Measurements from ENCODE around the gene FMNL2.

FMNL2 gene

GRCh38 chr2:152562198-152562884 lies 227.4 kb downstream of the FMNL2 start:
- no peak for DNase-seq

GRCh38 chr2:152563764-152564163 lies 228.8 kb downstream of the FMNL2 start:
- no peak for DNase-seq

GRCh38 chr2:152564754-152565551 lies 230.0 kb downstream of the FMNL2 start:
- DNase-seq: no peak

- DNase-seq: no peak
Observed at GRCh38 chr2:152565884-152566727, 231.1 kb downstream of the FMNL2 start.

GRCh38 chr2:152566728-152567069 lies 231.7 kb downstream of the FMNL2 start:
- DNase-seq: no peak

GRCh38 chr2:152568531-152568930 lies 233.6 kb downstream of the FMNL2 start:
- no peak for DNase-seq

- DNase-seq: no peak
Observed at GRCh38 chr2:152569186-152569585, 234.2 kb downstream of the FMNL2 start.

- DNase-seq: no peak
Observed at GRCh38 chr2:152571048-152571766, 236.2 kb downstream of the FMNL2 start.

- no peak for DNase-seq
Observed at GRCh38 chr2:152572031-152572430, 237.1 kb downstream of the FMNL2 start.

- DNase-seq: no peak
Observed at GRCh38 chr2:152573168-152573567, 238.2 kb downstream of the FMNL2 start.

GRCh38 chr2:152577579-152577978 lies 242.6 kb downstream of the FMNL2 start:
- no peak for DNase-seq

GRCh38 chr2:152578573-152578972 lies 243.6 kb downstream of the FMNL2 start:
- DNase-seq: no peak

GRCh38 chr2:152580714-152581113 lies 245.7 kb downstream of the FMNL2 start:
- DNase-seq: no peak

GRCh38 chr2:152581360-152581759 lies 246.4 kb downstream of the FMNL2 start:
- DNase-seq: no peak

GRCh38 chr2:152582081-152582480 lies 247.1 kb downstream of the FMNL2 start:
- no peak for DNase-seq

GRCh38 chr2:152583512-152584229 lies 248.7 kb downstream of the FMNL2 start:
- no peak for DNase-seq

GRCh38 chr2:152584301-152584700 lies 249.3 kb downstream of the FMNL2 start:
- no peak for DNase-seq

GRCh38 chr2:152585830-152586484 lies 251.0 kb downstream of the FMNL2 start:
- DNase-seq: no peak

- DNase-seq: no peak
Observed at GRCh38 chr2:152587187-152587947, 252.4 kb downstream of the FMNL2 start.

GRCh38 chr2:152588998-152589397 lies 254.0 kb downstream of the FMNL2 start:
- no peak for DNase-seq

Data from activated T-cell treated with anti-CD3 and anti-CD28 coated beads, Interleukin-2, amount 50 U/mL, for 1 hour (primary cell).